GM13976 (cell line): ENCODE results near the gene CNOT4.

ENCODE experiments used
- DNase-seq: peaks from one replicate; pipeline ENCODE4 v3.0.0; 2012; ENCODE audit warnings: low spot score
- CTCF ChIP-seq: IDR thresholded peaks from 2 replicates; pipeline ENCODE4 v1.5.1; 2012; ENCODE audit warnings: borderline replicate concordance, mild to moderate bottlenecking; ENCODE audit not compliant: insufficient read depth; ENCODE audit errors: extremely low read depth, missing control alignments, control extremely low read depth
- in situ Hi-C: fragments of 300-500 bp; cut with MboI; formaldehyde crosslinking; loops from one replicate; pipeline ENCODE4 v1.12.0; 2022; ENCODE audit warnings: low sequenced_read_pairs, mixed read lengths, inconsistent platforms; ENCODE audit not compliant: unreplicated experiment

CNOT4 gene

GRCh38 chr7:135343361-135343760, 166.5 kb downstream of the CNOT4 start:
- no peak for TF ChIP-seq CTCF
- in situ Hi-C loops = no loop called here
- no peak for DNase-seq

GRCh38 chr7:135342887-135343286, 167.0 kb downstream of the CNOT4 start:
- TF ChIP-seq CTCF = no peak
- no peak for DNase-seq
- in situ Hi-C loops = no loop called here

GRCh38 chr7:135341049-135341448, 168.9 kb downstream of the CNOT4 start:
- in situ Hi-C loops = no loop called here
- no peak for TF ChIP-seq CTCF
- DNase-seq = no peak

- DNase-seq = no peak
- TF ChIP-seq CTCF = no peak
- in situ Hi-C loops = no loop called here
Measured at GRCh38 chr7:135337977-135338550, 171.8 kb downstream of the CNOT4 start.

- in situ Hi-C loops = no loop called here
- no peak for DNase-seq
- no peak for TF ChIP-seq CTCF
Measured at GRCh38 chr7:135337506-135337905, 172.4 kb downstream of the CNOT4 start.

GRCh38 chr7:135335628-135336139, 174.2 kb downstream of the CNOT4 start:
- TF ChIP-seq CTCF = peak; percentile 39
- peak; percentile 73 for DNase-seq
- in situ Hi-C loops = no loop called here
